ENCODE results near the gene KCNQ1.

- TF ChIP-seq POLR2A (IDR thresholded peaks at IDR 0.05; ENCODE audit: low read depth, low read length) (no peak), TAF1 (IDR thresholded peaks at IDR 0.05; ENCODE audit: borderline replicate concordance, low read depth, low read length) (no peak)
These were observed 358.6 kb downstream of the KCNQ1 start for GRCh38 chr11:2803186-2804091.

Data from GM12892 (cell line).